Fibroblast of lung (primary cell): Measurements from ENCODE around the gene ZSCAN21. TPM values are rescaled to one million over a fixed set of nuclear protein-coding genes. Genes with fewer than 3 reads are reported as not detected.

Experiments
- DNase-seq, 2 donors: peaks; one replicate each; pipeline versions ENCODE4 v3.0.0 to v3.0.0-alpha.2; 2010; ENCODE audit warnings: low read depth in 2 of 2
- H2AFZ ChIP-seq: 2 replicates; pipeline ENCODE4 v1.5.1; 2012; ENCODE audit warnings: low read length, control low read depth, inconsistent platforms
- H3K27ac ChIP-seq: 2 replicates; pipeline ENCODE4 v1.5.1; 2011; ENCODE audit warnings: low read length, control low read depth; ENCODE audit not compliant: insufficient read depth
- H3K27me3 ChIP-seq: 2 replicates; pipeline ENCODE4 v1.5.1; 2011; ENCODE audit warnings: mild to moderate bottlenecking, low read length; ENCODE audit not compliant: control insufficient read depth, insufficient read depth
- H3K36me3 ChIP-seq: 2 replicates; pipeline ENCODE4 v1.5.1; 2011; ENCODE audit warnings: low read length; ENCODE audit not compliant: control insufficient read depth, insufficient read depth
- H3K4me1 ChIP-seq: 2 replicates; pipeline ENCODE4 v1.5.1; 2011; ENCODE audit warnings: low read length; ENCODE audit not compliant: control insufficient read depth, insufficient read depth; ENCODE audit errors: extremely low read depth
- H3K4me2 ChIP-seq: 2 replicates; pipeline ENCODE4 v1.5.1; 2011; ENCODE audit warnings: low read length, control low read depth; ENCODE audit not compliant: insufficient read depth; ENCODE audit errors: extremely low read depth
- H3K4me3 ChIP-seq, 4 experiments: fragments of 200-600 bp in 1 of 4; sonication (generic) in 1 of 4; replicated peaks in 1 of 4; 2 replicates each; pipeline ENCODE4 v1.5.1; 2011 to 2016; ENCODE audit warnings: low read length in 4 of 4, low read depth in 3 of 4, mild to moderate bottlenecking in 3 of 4, control low read depth in 2 of 4, inconsistent platforms in 1 of 4, mixed read lengths in 1 of 4; ENCODE audit not compliant: insufficient read depth in 1 of 4; ENCODE audit errors: control extremely low read depth in 1 of 4
- H3K79me2 ChIP-seq: 2 replicates; pipeline ENCODE4 v1.5.1; 2012; ENCODE audit warnings: mild to moderate bottlenecking, low read length, inconsistent platforms; ENCODE audit not compliant: control insufficient read depth, insufficient read depth
- H3K9ac ChIP-seq: 2 replicates; pipeline ENCODE4 v1.5.1; 2011; ENCODE audit warnings: mild to moderate bottlenecking, low read length, control low read depth; ENCODE audit not compliant: insufficient read depth
- H3K9me3 ChIP-seq: 2 replicates; pipeline ENCODE4 v1.5.1; 2012; ENCODE audit warnings: low read depth, low read length; ENCODE audit not compliant: control insufficient read depth, insufficient read depth
- H4K20me1 ChIP-seq: 2 replicates; pipeline ENCODE4 v1.5.1; 2011; ENCODE audit warnings: low read length; ENCODE audit not compliant: control insufficient read depth, insufficient read depth; ENCODE audit errors: extremely low read depth
- EZH2 ChIP-seq: IDR thresholded peaks from 2 replicates; pipeline ENCODE4 v1.5.1; 2012; ENCODE audit warnings: low read length, control low read depth, mild to moderate bottlenecking; ENCODE audit errors: missing control alignments
- polyA plus RNA-seq, 2 donors: library from polyadenylated mRNA; depleted of rRNA in 1 of 2; stranded (reverse) in 1 of 2; unstranded in 1 of 2; fragments of >200 nt; gene quantifications; 2 replicates each; pipeline ENCODE4 v1.2.1, GENCODE V29; 2011 to 2012; ENCODE audit warnings: missing spikeins in 1 of 2
- total RNA-seq: library from RNA; depleted of rRNA; stranded (reverse); fragments of >200 nt; gene quantifications from 2 replicates; pipeline ENCODE4 v1.2.1, GENCODE V29; 2014
- TF ChIP-seq, protein P1 (sequence below), 2 donors: IDR thresholded peaks in 1 of 2; conservative IDR thresholded peaks in 1 of 2; 1 replicate in 1 of 2; 2 replicates in 1 of 2; pipeline ENCODE4 v1.5.1; 2011 to 2012; ENCODE audit warnings: low read length in 2 of 2, control low read depth in 1 of 2, inconsistent platforms in 1 of 2, low read depth in 1 of 2, mild to moderate bottlenecking in 1 of 2

The ZSCAN21 gene
- total and polyA plus RNA-seq, 2 donors (not counting 1 experiment from before 2014, with no cell fraction given), result 11.1 to 11.3 TPM

DNA sequence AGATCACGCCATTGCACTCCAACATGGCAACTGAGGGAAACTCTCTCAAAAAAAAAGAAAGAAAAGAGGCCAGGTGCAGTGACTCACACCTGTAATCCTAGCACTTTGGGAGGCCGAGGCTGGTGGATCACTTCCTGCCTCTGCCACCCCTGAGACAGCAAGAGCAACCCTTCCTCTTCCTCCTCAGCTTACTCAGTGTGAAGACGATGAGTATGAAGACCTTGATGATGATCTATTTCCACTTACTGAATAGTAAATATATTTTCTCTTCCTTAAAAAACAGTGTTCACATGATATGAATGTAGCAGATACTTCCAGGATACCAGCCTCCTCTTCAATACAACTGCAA is 36.3 kb upstream of the ZSCAN21 start:
- H3K36me3 ChIP-seq, result no peaks in the 10 kb centered on the region
- H3K9ac ChIP-seq, result no peak overlapping the region
- peaks cover 27% of the 10 kb centered on the region for H3K79me2 ChIP-seq
- DNase-seq, result no peak
- no peak overlapping the region for H2AFZ ChIP-seq
- peaks cover 2% of the 10 kb centered on the region for H3K4me1 ChIP-seq
- H3K4me3 ChIP-seq, result no peak overlapping the region
- no peak overlapping the region for H3K27ac ChIP-seq
- H4K20me1 ChIP-seq, result no peaks in the 10 kb centered on the region
- H3K27me3 ChIP-seq, result no peaks in the 10 kb centered on the region
- TF ChIP-seq, protein P1, sequence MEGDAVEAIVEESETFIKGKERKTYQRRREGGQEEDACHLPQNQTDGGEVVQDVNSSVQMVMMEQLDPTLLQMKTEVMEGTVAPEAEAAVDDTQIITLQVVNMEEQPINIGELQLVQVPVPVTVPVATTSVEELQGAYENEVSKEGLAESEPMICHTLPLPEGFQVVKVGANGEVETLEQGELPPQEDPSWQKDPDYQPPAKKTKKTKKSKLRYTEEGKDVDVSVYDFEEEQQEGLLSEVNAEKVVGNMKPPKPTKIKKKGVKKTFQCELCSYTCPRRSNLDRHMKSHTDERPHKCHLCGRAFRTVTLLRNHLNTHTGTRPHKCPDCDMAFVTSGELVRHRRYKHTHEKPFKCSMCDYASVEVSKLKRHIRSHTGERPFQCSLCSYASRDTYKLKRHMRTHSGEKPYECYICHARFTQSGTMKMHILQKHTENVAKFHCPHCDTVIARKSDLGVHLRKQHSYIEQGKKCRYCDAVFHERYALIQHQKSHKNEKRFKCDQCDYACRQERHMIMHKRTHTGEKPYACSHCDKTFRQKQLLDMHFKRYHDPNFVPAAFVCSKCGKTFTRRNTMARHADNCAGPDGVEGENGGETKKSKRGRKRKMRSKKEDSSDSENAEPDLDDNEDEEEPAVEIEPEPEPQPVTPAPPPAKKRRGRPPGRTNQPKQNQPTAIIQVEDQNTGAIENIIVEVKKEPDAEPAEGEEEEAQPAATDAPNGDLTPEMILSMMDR (conservative IDR thresholded peaks at IDR 0.05 in 1 of 2, IDR thresholded peaks at IDR 0.05 in 1 of 2; ENCODE audit: low read depth in 1 of 2, low read length in 2 of 2), result no peak
- TF ChIP-seq EZH2, result no peak
- no peak overlapping the region for H3K4me2 ChIP-seq
- no peaks in the 10 kb centered on the region for H3K9me3 ChIP-seq

DNA sequence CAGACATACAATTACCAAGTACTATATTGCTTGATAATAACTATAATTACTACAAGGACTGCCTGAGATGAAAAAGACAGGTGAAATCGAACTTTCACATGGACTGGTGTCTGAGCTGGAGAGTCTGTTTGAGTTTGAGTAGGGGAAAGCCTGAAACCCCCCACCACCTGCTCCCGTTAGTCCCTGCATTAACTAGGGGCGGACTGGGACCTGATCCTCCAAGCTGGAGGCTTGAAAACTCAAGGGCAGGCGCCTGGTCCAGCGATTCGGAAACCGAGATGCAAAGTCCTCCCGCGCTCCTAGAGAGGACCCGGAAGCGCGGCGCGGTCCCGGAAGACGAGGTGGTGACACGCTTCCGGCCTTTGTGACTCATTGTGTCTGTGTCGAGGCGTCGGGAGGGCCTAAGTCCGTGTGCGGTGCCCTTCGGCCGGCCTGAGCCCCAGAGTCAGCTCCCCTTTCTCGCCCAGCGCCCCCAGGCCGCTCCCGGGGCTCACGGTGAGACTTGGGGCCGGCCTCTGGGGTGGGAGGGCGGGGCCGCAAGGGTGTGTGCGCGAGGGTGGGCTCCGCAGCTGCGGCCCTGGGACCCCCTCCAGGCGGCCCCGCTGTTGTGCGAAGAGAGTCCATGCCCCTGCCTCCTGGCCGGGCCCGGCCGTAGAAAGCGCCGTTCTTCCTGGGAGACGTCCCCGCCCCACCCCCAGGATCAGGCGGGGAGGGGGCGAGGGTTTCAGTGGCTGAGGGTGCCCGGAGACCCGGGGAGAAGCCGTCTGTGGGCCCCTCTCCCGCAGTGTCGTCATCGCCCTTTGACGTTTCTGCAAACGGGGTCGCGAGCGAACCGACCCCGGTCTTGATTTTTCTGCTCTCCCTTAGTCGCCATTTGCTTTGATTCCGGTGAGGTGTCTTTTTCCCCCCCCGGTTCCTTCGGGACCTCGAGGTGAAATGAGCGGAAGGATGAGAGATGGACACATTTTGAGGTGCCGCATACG is 34.1 kb upstream of the ZSCAN21 start, which contains the start of gene ZKSCAN1:
TSS of gene ZKSCAN1 (plus strand) at position 365 of the 983 bp plus-strand sequence. CDS start 7,911 bp downstream, outside the sequence.
- TF ChIP-seq, protein P1 (conservative IDR thresholded peaks at IDR 0.05 in 1 of 2, IDR thresholded peaks at IDR 0.05 in 1 of 2; ENCODE audit: low read depth in 1 of 2, low read length in 2 of 2), result no peak
- TF ChIP-seq EZH2, result no peak
- Histone ChIP-seq H3K27me3 (no peaks in the 10 kb centered on the region), H2AFZ (peak within 1 kb of the TSS; percentile 54), H3K36me3 (no peaks in the 10 kb centered on the region), H3K4me1 (peaks cover 2% of the 10 kb centered on the region), H3K9me3 (no peaks in the 10 kb centered on the region), H3K4me2 (peak within 1 kb of the TSS; percentile 97), H4K20me1 (no peaks in the 10 kb centered on the region), H3K79me2 (peaks cover 47% of the 10 kb centered on the region), H3K4me3 (peak within 1 kb of the TSS; percentile 88 to 98 (median 96)), H3K9ac (peak within 1 kb of the TSS; percentile 99), H3K27ac (peak within 1 kb of the TSS; percentile 98)
- peak; percentile 92 to 95 for DNase-seq

DNA sequence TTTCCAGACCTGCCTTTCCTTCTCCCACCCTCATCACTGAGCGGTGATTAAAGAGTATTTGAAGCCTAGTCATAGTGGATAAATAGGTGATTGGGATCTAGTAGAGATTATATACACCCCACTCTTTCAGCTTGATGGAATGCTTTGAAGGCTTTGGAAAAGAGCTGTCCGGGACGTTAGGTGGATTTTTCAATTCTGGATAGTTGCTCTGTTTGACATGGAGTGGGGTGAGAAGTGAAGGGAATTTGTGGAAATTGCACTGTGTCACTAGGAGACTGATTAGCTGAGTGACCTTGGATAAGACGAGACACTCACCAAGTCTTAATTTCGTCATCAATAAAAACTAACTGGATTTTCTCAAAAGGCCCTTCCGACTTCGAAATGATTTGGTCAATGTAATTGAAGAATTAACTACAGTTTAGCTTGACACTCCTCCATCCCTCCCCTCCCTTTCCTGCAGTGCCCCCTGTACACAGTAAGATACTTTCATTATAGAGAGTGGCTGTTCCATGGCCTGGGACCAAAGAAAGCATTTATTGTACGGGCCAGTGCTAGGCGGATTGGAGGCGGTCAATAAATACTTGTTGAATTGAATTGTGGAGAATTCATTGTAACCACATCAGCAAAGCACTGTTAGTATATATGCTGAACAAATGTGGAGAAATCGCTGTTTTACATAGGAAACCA is 33.2 kb upstream of the ZSCAN21 start:
- H2AFZ ChIP-seq, result no peak overlapping the region
- H4K20me1 ChIP-seq, result no peaks in the 10 kb centered on the region
- peaks cover 2% of the 10 kb centered on the region for H3K4me1 ChIP-seq
- peak overlapping the region; percentile 97 for H3K4me2 ChIP-seq
- H3K27me3 ChIP-seq, result no peaks in the 10 kb centered on the region
- no peaks in the 10 kb centered on the region for H3K36me3 ChIP-seq
- H3K9ac ChIP-seq, result peak overlapping the region; percentile 99
- H3K9me3 ChIP-seq, result no peaks in the 10 kb centered on the region
- H3K4me3 ChIP-seq, result peak overlapping the region; percentile 88 to 98 (median 96)
- H3K79me2 ChIP-seq, result peaks cover 49% of the 10 kb centered on the region
- H3K27ac ChIP-seq, result peak overlapping the region; percentile 98
- TF ChIP-seq, protein P1 (conservative IDR thresholded peaks at IDR 0.05 in 1 of 2, IDR thresholded peaks at IDR 0.05 in 1 of 2; ENCODE audit: low read depth in 1 of 2, low read length in 2 of 2), result peak in 1 of 2 donors; percentile 3
- no peak for TF ChIP-seq EZH2
- DNase-seq, result peak in 1 of 2 donors; percentile 31
